IgD-negative memory B cell (primary cell): ENCODE results near the gene BMP2K. TPM values are rescaled to one million over a fixed set of nuclear protein-coding genes. Genes with fewer than 3 reads are reported as not detected.

Source experiments
- H3K27ac Mint-ChIP-seq, 3 donors: one replicate each; pipeline ENCODE4 v1.8.0; 2020 to 2022; ENCODE audit warnings: mild to moderate bottlenecking in 3 of 3, mixed read lengths in 3 of 3, moderate library complexity in 1 of 3
- H3K27me3 Mint-ChIP-seq: one replicate; pipeline ENCODE4 v1.8.0; 2021; ENCODE audit warnings: mixed read lengths
- H3K36me3 Mint-ChIP-seq: one replicate; pipeline ENCODE4 v1.8.0; 2020; ENCODE audit warnings: mild to moderate bottlenecking, mixed read lengths
- H3K4me1 Mint-ChIP-seq, 3 donors: one replicate each; pipeline ENCODE4 v1.8.0; 2020 to 2022; ENCODE audit warnings: mixed read lengths in 3 of 3, mild to moderate bottlenecking in 1 of 3
- H3K4me3 Mint-ChIP-seq, 4 donors: one replicate each; pipeline ENCODE4 v1.8.0; 2020 to 2022; ENCODE audit warnings: mild to moderate bottlenecking in 4 of 4, mixed read lengths in 4 of 4, moderate library complexity in 3 of 4
- H3K9me3 Mint-ChIP-seq, 3 donors: one replicate each; pipeline ENCODE4 v1.8.0; 2020 to 2021; ENCODE audit warnings: mixed read lengths in 3 of 3, mild to moderate bottlenecking in 1 of 3
- polyA plus RNA-seq: library from polyadenylated mRNA; unstranded; fragments of 300-500 nt; fragmentation: Illumina TruSeq; gene quantifications from one replicate; pipeline ENCODE4 v1.2.3, GENCODE V29; 2021

BMP2K gene
- polyA plus RNA-seq, result 24.1 TPM

DNA sequence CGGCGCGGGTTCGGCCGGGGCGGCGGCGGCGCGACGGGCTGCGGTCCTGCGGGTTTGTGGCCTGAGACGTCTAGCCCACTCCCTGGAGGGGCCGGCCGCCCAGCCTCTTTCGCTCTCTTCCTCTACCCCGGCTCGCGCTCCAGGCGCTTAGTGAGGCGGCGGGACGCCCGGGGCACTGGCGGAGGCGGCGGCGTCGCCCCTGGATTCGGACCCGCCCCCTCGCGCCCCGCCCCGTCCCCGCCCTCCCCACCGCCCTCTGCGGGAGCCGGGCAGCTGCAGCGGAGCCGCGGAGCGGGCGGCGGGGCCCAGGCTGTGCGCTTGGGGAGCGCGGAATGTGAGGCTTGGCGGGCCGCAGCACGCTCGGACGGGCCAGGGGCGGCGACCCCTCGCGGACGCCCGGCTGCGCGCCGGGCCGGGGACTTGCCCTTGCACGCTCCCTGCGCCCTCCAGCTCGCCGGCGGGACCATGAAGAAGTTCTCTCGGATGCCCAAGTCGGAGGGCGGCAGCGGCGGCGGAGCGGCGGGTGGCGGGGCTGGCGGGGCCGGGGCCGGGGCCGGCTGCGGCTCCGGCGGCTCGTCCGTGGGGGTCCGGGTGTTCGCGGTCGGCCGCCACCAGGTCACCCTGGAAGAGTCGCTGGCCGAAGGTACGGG, at the start of gene BMP2K:
Gene BMP2K, plus strand, starts transcription at position 272 of the 650 bp plus-strand sequence. Its CDS starts 194 bp downstream, at position 466.
- Mint-ChIP-seq H3K4me3 (peak within 1 kb of the TSS; percentile 94 to 99 (median 96)), H3K9me3 (no peaks in the 10 kb centered on the region), H3K27ac (peak within 1 kb of the TSS; percentile 96 to 100 (median 98)), H3K4me1 (peaks cover 3 to 10% (median 4%) of the 10 kb centered on the region in 3 donors), H3K36me3 (no peaks in the 10 kb centered on the region), H3K27me3 (no peaks in the 10 kb centered on the region)

DNA sequence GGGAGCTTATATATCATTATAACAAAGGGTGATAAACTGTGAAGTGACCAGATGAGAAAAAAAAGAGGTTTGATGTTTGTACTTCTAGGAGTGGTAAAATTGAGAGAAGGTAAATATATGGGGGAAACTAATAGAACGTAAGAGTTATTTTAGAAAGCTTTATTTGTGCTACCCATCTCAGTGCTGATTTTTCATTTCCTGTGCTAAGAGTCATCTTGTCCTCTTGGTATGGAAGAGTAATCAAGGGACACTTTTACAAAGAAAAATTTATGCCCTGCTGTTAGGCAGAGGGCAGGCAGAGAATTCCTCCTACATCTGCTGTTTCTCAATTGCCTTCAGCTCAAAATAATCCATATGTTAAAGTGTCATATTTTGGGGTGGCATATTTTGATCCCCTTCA, 49.6 kb upstream of the BMP2K start:
- no peak overlapping the region for H3K27ac Mint-ChIP-seq

DNA sequence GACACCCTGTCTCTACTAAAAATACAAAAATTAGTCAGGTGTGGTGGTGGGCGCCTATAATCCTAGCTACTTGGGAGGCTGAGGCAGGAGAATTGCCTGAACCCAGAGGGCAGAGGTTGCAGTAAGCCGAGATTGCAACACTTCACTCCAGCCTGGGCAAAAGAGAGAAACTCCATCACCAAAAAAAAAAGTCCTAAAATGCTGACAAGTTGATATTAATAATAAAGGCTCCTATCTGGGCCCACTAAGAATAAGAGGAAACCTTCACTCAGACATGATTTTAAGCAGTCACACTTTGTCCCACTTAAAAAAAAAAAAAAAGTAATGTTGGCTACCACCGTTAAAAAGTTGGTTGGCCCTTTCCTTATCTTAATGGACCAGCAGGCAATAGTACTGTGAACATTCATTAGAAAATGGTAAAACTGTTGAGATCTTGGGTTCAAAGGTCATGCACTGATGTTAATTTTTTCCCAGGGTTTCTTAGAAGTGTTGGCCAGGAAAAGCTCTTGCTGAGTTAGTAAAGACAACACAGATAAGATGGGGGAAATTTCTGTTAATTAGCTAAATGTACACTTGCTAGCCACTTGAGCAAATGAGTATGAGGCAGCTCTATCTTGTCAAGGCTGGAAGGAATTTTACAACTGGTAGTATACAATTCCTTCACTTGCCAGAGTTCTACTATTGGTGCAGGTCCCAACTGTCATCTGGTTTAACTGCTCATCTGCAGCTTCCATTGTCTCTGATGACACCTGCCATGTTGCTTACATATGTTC, 43.6 kb upstream of the BMP2K start:
- Mint-ChIP-seq H3K4me3 (no peak overlapping the region), H3K27me3 (no peaks in the 10 kb centered on the region), H3K9me3 (no peaks in the 10 kb centered on the region), H3K27ac (no peak overlapping the region), H3K36me3 (no peaks in the 10 kb centered on the region), H3K4me1 (peaks cover 28 to 38% (median 30%) of the 10 kb centered on the region in 3 donors)

More for the DNA sequence above, 49.6 kb upstream of the BMP2K start:
- H3K27me3 Mint-ChIP-seq, result no peaks in the 10 kb centered on the region
- no peak overlapping the region for H3K4me3 Mint-ChIP-seq
- no peaks in the 10 kb centered on the region for H3K36me3 Mint-ChIP-seq
- no peaks in the 10 kb centered on the region for H3K9me3 Mint-ChIP-seq
- peaks cover 10 to 30% (median 15%) of the 10 kb centered on the region in 3 donors for H3K4me1 Mint-ChIP-seq

DNA sequence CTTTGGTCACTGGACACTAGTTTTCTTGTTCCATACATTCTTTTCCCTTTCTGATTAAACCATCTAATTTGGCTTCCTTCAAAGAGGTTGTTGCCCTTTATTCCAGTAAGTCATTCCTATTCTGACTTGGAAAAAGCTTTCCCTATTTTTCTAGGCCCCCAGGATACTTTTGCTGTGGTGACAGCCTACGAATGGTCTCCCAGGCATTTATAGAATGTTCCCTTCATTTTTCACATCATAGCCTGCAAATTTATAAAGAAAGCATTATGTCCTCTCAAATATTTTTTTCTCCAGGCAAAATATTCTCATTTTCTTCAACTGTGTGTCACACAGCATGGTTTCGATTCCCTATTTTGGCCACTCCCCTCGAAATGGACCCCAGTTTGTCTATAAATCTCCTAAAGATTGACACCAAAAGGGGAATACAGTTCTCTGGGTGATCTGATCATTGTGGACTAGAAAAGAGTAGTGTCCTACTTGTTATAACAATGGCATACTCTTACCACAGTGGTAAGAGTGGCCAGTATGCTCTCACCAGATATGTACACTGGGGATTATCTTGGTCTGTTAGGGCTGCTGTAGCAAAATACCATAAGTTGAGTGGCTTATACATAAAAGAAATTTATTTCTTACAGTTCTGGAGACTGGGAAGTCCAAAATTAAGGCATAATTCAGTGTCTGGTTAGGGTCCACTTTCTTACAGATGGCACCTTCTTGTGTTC, 41.5 kb upstream of the BMP2K start:
- no peaks in the 10 kb centered on the region for H3K36me3 Mint-ChIP-seq
- peak overlapping the region; percentile 10 to 53 (median 30) for H3K27ac Mint-ChIP-seq
- peaks cover 36 to 51% (median 41%) of the 10 kb centered on the region in 3 donors for H3K4me1 Mint-ChIP-seq
- H3K4me3 Mint-ChIP-seq, result peak overlapping the region in 1 of 4 donors; percentile 50
- H3K9me3 Mint-ChIP-seq, result no peaks in the 10 kb centered on the region
- no peaks in the 10 kb centered on the region for H3K27me3 Mint-ChIP-seq

DNA sequence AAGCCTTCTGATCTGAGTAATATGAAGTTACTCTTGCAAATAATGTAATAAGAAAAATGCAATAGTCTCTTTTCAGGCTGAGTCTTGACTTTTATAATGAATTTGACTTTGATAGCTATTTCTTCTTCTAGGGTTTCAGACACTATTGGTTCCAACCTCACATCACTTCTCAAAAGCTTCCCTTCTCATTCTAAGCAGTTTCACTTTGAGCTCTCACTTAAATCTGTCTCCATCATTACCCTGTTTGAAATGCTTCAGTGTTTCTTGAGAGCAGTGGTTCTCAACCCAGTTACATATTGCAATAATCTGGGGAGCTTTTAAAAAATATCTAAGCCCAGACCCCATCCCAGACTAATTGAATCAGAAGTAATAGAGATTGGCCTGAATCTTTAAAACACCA, 40.5 kb upstream of the BMP2K start:
- H3K9me3 Mint-ChIP-seq, result no peaks in the 10 kb centered on the region
- peak overlapping the region; percentile 36 to 55 (median 41) for H3K27ac Mint-ChIP-seq
- H3K4me1 Mint-ChIP-seq, result peaks cover 36 to 51% (median 41%) of the 10 kb centered on the region in 3 donors
- H3K36me3 Mint-ChIP-seq, result no peaks in the 10 kb centered on the region
- peak overlapping the region in 3 of 4 donors; percentile 4 to 84 (median 78) for H3K4me3 Mint-ChIP-seq
- H3K27me3 Mint-ChIP-seq, result no peaks in the 10 kb centered on the region

DNA sequence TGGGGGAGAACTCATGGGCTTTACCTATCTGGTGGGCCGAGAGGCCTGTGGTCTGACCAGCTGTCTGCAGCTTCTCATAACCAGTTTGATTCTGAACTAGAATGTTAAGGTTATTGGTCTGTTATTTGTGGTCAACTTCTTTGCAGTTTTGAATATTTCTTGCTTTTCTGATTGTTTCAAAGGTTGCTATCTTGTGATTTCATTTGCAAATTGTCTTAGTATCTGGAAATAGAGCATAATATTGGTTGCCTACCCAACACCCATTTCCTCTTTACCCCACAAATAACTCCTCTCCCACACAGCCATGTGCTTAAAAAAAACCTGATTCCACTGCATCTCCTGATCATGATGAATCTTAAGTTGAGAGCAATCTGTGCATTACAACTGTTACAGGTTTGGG, 39.1 kb upstream of the BMP2K start:
- Mint-ChIP-seq H3K4me1 (peaks cover 41 to 57% (median 43%) of the 10 kb centered on the region in 3 donors), H3K27ac (peak overlapping the region; percentile 41 to 96 (median 95)), H3K9me3 (no peaks in the 10 kb centered on the region), H3K27me3 (no peaks in the 10 kb centered on the region), H3K36me3 (no peaks in the 10 kb centered on the region), H3K4me3 (peak overlapping the region in 2 of 4 donors; percentile 69 to 85)

DNA sequence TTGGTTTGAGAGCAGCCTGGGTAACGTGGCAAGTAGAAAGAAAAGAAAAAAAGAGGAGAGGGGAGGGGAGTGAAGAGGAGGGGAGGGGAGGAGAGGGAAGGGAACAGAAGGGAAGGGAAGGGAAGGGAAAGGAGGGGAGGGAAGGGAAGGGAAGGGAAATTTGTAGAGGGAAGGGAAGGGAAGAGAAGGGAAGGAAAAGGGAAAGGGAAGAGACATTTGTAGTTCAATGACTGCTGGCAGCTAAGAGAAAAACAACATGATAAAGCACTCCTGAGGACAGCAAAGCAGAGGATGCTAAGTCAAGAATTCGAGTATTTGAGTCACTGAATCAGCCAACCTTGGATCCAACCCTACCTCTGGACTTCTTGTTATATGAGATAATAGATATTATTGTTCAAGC, 38.2 kb upstream of the BMP2K start:
- H3K4me3 Mint-ChIP-seq, result peak overlapping the region in 1 of 4 donors; percentile 63
- no peaks in the 10 kb centered on the region for H3K9me3 Mint-ChIP-seq
- no peaks in the 10 kb centered on the region for H3K36me3 Mint-ChIP-seq
- H3K27ac Mint-ChIP-seq, result peak overlapping the region; percentile 41 to 96 (median 95)
- no peaks in the 10 kb centered on the region for H3K27me3 Mint-ChIP-seq
- peaks cover 46 to 61% (median 49%) of the 10 kb centered on the region in 3 donors for H3K4me1 Mint-ChIP-seq

DNA sequence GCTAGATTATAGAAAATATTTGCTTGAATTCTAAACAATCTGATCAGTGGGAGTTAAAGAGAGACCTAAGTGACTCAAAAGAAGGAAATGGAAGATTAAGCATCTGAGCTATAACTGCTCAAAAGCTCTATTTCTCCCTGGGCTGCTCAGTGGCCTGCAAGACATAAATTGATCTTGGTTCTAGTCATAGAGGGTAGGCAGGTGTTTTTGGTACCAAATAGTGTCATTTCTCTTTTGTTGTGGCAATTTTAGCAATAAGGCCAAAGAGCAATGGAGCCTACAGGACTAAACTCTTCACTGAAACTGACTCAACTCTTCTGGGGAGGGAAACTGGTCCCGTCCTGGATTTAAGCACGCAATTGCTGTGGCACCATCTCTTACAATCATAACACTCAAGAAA, 33.9 kb upstream of the BMP2K start:
- Mint-ChIP-seq H3K27ac (peak overlapping the region in 1 of 3 donors; percentile 2), H3K27me3 (no peaks in the 10 kb centered on the region), H3K4me3 (no peak overlapping the region), H3K4me1 (peaks cover 20 to 30% (median 22%) of the 10 kb centered on the region in 3 donors), H3K9me3 (no peaks in the 10 kb centered on the region), H3K36me3 (no peaks in the 10 kb centered on the region)

DNA sequence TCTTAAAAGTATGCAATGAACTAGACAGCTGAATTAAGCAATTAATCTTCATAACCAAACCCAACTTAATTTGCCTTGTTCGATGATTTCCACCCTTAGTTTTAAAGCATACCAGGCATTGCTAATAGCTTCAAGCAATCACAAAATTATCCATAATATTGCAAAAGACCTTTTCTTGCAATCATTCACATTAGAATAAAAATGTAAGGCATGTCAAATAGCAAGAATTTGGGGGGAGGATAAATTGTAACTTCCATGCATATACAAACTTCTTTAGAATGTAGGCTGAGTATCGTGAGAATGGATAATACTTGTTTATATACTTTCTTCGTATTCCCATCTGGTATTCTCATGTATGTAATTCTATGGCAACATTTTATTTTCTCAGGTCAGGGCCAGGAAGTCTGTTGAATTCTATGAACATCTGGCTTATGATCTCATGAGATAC, 28.7 kb upstream of the BMP2K start:
- H3K4me1 Mint-ChIP-seq, result peaks cover 26 to 38% (median 37%) of the 10 kb centered on the region in 3 donors
- H3K27ac Mint-ChIP-seq, result peak overlapping the region in 1 of 3 donors; percentile 9
- no peak overlapping the region for H3K4me3 Mint-ChIP-seq
- H3K36me3 Mint-ChIP-seq, result no peaks in the 10 kb centered on the region
- H3K9me3 Mint-ChIP-seq, result no peaks in the 10 kb centered on the region
- H3K27me3 Mint-ChIP-seq, result no peaks in the 10 kb centered on the region

DNA sequence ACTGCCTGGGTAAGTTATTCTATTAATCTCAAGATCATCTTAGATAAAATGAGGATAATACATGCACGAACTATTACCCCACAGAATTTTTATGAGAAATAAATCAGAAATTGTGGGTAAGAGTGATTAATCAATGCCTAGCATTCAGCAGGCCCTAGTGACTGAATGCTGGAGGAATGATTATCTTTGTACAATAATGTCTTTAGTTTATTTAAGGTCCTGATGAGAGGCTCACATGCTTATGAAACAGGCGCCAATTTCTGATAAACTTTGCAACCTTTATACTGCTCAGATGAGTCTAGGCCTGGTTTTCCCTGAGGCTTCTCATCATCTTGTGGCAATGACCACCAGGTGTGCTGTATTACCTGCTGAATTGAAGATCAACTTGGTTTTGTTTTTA, 27.8 kb upstream of the BMP2K start:
- Mint-ChIP-seq H3K36me3 (peaks cover 1% of the 10 kb centered on the region), H3K4me3 (no peak overlapping the region), H3K27me3 (no peaks in the 10 kb centered on the region), H3K4me1 (peaks cover 34 to 46% (median 42%) of the 10 kb centered on the region in 3 donors), H3K27ac (peak overlapping the region in 2 of 3 donors; percentile 49 to 69), H3K9me3 (no peaks in the 10 kb centered on the region)

DNA sequence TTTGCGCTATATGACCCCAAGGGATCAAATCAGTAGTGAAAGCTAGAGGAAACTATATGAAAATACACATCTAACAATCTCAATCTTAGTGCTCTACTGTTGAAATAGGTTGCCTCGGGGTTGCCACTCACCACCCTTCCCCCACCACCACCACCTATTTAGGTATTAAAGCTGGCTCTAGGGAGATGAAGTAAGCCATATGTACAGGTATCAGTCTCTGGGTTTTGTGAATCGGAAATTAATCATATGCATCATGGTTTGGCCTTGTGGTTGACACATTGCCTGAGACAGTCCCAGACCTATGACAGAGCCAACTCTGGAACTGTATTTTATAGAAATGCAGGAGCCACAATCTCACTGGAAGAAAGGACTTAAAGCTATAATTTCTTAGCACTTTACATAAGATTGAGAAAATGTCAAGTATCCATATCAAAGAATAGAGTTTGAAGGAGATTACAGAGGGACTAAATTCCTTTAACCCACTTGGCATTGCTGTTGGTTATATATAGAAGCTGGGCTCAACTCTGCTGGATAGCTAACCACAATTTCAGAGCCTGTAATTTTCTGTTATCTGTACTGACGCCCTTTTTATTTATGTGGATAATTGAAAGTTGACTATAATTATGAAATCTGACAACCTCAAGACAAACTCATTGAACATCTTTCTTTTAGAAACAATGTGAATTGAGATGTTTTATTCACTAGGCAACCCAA, 26.7 kb upstream of the BMP2K start:
- no peaks in the 10 kb centered on the region for H3K27me3 Mint-ChIP-seq
- H3K4me3 Mint-ChIP-seq, result peak overlapping the region; percentile 22 to 78 (median 44)
- peaks cover 1% of the 10 kb centered on the region for H3K36me3 Mint-ChIP-seq
- no peaks in the 10 kb centered on the region for H3K9me3 Mint-ChIP-seq
- peaks cover 34 to 50% (median 42%) of the 10 kb centered on the region in 3 donors for H3K4me1 Mint-ChIP-seq
- H3K27ac Mint-ChIP-seq, result peak overlapping the region; percentile 64 to 97 (median 96)

DNA sequence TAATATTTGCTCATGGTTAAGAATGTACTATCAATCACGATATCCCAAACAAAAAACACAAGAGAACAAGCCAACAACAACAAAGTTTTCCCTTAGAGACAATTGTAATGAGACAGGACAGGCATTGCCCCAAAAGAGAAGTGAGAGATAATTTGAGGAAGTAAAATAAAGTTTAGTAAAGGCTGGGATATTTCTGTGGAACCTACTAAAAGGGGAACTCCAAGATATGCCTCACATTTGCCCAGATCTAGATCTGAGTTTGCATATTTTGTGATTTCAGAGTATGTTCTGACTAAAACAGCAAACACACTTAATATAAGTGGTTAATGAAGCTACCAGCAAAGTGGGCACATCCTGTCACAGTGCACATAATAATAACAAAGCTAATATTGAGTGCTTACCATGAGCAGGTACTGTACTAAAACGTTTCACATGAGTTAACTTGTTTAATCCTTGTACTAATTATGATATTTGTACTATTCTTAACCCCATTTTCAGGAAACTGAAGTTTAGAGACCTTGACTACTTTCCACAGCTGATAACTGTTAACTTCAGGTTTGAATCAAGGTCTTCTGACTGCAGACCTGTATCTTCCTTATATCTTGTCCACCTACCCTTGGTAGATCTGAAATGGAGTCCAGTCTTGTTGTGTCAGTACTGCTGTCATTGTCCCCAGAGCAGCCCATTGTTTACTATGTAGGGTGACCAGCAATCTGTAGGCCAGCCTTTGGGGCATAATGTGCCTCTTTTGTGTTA, 26.0 kb upstream of the BMP2K start:
- no peaks in the 10 kb centered on the region for H3K9me3 Mint-ChIP-seq
- H3K4me3 Mint-ChIP-seq, result peak overlapping the region; percentile 22 to 94 (median 44)
- peaks cover 34 to 55% (median 46%) of the 10 kb centered on the region in 3 donors for H3K4me1 Mint-ChIP-seq
- peak overlapping the region; percentile 64 to 97 (median 96) for H3K27ac Mint-ChIP-seq
- peaks cover 1% of the 10 kb centered on the region for H3K36me3 Mint-ChIP-seq
- H3K27me3 Mint-ChIP-seq, result no peaks in the 10 kb centered on the region

DNA sequence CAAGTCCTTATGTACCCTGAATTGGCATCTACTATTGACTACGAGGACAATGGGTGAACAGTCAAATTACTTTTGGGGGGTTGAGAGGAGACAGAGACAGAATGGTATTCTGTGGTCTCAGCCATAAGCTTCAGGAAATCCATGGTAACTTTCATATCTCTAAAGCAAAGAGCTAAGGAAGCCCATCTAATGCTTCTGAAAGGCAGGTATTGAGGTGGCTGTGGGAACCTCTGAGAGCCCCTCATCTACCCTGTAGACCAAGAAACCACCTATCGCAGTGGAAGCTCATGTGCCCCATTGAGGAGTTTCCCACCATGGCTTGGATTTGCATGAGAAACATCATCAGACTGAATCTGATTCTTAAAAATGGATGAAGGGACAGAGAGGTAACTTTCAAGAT, 23.1 kb upstream of the BMP2K start:
- H3K27me3 Mint-ChIP-seq, result no peaks in the 10 kb centered on the region
- H3K36me3 Mint-ChIP-seq, result peaks cover 1% of the 10 kb centered on the region
- H3K4me1 Mint-ChIP-seq, result peaks cover 50 to 66% (median 65%) of the 10 kb centered on the region in 3 donors
- peak overlapping the region in 1 of 4 donors; percentile 3 for H3K4me3 Mint-ChIP-seq
- peak overlapping the region in 1 of 3 donors; percentile 67 for H3K27ac Mint-ChIP-seq
- H3K9me3 Mint-ChIP-seq, result peaks cover 0 to 2% (median 0%) of the 10 kb centered on the region in 3 donors

DNA sequence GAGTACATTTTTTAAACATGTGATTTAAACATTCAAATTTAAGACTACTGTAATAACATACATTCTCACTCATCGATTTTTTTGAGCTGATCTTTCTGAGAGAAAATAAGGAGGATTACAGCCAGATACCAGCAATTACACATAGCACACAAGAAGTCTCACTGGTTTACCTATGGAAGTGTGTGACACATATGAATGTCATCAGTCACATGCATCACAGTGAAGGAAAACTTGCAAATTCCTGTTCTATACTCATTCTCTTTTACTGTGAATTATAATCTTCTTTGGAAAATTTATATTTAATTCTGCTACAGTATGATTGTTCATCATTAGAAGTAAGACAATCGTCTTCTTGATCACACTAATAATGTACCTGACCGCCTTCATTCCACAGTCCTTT, 21.3 kb upstream of the BMP2K start:
- Mint-ChIP-seq H3K36me3 (peaks cover 3% of the 10 kb centered on the region), H3K4me3 (no peak overlapping the region), H3K4me1 (peaks cover 40 to 54% (median 53%) of the 10 kb centered on the region in 3 donors), H3K27me3 (no peaks in the 10 kb centered on the region), H3K9me3 (peaks cover 0 to 2% (median 1%) of the 10 kb centered on the region in 3 donors), H3K27ac (no peak overlapping the region)
